ENCODE measurements around the gene MKRN2OS.
"Not testable (repeated sequence)": the region's sequence is repeated elsewhere in the genome, so short reads cannot be mapped to it uniquely, and the experiment has no call there.

DNA sequence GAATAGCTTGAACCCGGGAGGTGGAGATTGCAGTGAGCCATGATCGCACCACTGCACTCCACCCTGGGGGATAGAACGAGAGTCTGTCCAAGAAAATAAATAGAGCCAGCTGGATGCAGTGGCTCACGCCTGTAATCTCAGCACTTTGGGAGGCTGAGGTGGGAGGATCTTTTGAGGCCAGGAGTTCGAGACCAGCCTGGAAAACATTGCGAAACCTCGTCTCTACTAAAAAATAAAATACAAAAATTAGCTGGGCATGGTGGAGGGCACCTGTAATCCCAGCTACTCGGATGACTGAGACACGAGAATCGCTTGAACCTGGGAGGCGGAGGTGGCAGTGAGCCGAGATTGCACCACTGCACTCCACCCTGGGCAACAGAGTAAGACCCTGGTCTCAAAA lies 1.8 kb downstream of the MKRN2OS start:
- TF ChIP-seq CTCF (IDR thresholded peaks at IDR 0.05; ENCODE audit: low read depth, low read length); EZH2phosphoT487 (IDR thresholded peaks at IDR 0.05; ENCODE audit: low read depth): not testable (repeated sequence)

All from OCI-LY3 (cell line).